Kidney capillary endothelial cell (primary cell): ENCODE data around the gene SPART.
"Not testable (repeated sequence)": the region's sequence is repeated elsewhere in the genome, so short reads cannot be mapped to it uniquely, and the experiment has no call there.

Experiments
- DNase-seq: peaks from one replicate; pipeline ENCODE4 v3.0.0-alpha.2; 2018; ENCODE audit warnings: low spot score

SPART gene

GRCh38 chr13:36354842-36355623 is 8.8 kb upstream of the SPART start:
- DNase-seq, result no peak

DNA sequence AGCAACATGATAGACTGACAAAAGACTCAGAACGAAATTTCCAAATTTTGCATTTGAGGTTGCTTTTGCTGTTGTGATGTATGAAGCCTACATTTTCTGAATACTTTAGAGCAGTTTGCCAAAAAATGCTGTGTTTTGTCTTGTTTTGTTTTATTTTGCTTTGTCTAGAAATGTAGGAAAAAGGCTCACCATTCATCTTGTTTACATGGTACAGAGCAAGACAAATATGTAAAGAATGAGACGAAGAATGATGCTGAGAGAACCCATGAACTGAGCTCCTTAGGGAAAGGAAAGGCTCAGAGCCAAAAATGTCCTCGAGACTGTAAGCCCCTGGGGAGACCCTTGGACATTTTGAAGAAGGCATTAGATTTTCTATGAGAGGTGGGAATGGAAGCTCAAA is 6.8 kb upstream of the SPART start:
- no peak for DNase-seq

GRCh38 chr13:36352350-36352749 is 6.2 kb upstream of the SPART start:
- DNase-seq, result no peak

GRCh38 chr13:36347531-36348210 is 1.5 kb upstream of the SPART start:
- no peak for DNase-seq

DNA sequence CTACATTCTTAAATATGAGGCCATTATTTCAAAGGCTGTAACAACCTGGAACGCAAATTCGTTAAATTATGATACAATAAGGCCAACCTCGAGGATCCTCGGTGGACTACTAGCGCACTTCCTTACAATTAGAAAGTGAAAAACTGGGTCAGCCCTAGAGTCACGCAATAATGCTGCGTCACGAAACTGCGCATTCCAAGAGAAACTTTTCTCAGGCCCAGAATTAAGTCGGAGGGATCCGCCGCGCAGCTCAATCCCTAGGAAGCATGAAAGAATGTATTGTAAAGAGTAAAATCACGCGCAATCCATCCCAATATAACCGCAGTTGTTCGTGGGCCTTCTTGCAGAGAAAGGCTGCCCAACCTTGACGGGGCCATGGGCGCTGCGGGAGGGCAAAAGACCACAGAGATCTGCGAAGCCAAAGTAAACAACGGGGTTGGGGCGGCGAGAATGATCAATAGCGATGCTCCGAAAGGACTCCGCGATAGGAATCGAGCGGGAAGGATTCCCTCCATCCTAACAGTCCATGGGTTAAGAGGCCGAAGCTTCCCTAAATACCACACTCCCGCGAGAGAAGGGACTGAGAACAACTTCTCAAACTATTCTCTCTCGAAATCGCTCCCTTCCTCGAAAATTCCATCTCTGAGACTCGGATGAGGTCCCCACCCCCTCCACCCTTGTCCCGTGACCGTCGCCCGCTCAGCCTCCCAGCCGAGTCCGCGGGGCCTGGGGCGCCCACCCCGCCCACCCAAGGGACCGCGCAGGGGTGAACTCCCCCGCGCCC is 564 bp downstream of the SPART start:
- DNase-seq, result peak; percentile 67

- peak; percentile 13 for DNase-seq
These were observed 1.2 kb downstream of the SPART start for GRCh38 chr13:36344886-36345437.

DNA sequence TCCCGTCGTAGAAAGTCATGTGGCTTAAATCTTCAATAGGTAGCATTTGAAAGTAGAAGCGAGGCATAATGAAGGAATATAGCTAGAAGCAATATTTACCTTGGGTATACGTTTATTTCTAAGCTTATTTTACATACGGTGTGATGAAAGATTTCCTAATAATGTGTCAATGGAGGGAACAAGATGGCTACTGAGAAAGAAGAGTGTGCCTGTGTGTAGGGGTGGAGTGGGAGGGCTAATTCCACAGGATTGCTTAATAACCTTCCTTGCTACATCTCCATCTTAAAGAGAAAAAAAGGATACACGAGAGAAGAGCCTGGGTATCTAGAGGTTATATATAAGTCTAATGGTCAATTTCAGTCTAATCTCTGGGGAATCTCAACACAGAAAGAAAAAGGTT is 2.0 kb downstream of the SPART start:
- DNase-seq, result no peak

DNA sequence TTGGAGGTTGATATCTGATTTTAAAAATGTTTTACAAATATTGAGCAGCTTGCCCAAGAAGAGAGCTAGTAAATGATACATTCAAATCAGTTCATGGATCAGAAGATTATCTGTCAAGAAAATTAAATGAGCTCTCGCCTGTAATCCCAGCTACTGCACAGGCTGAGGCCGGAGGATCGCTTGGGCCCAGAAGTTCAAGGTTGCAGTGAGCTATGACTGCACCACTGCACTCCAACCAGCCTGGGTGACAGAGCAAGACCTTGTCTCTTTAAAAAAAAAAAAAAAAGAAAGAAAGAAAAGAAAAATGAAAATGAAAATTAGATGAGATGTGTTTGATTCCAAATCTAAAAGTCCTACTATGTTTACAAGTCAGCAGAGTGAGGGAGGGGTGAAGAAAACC is 2.4 kb downstream of the SPART start:
- no peak for DNase-seq

DNA sequence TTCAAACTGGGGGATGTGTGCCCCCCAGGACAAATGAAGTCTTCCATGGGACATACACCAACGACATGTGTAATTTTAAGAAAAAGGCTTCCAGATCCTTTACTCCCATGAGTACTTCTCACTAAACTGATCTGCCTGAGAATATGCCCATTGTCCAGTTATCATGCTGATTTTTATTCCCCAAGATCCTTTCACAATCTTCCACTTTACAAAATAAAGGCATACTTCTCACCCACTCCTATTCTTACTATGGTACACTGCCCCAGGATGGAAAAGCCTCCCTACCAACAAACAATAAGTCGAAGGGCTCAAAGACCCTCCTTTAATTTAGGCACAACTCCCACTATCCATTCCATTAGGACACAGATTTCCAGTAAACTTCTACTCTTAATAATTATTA is 3.5 kb downstream of the SPART start:
- DNase-seq, result no peak

DNA sequence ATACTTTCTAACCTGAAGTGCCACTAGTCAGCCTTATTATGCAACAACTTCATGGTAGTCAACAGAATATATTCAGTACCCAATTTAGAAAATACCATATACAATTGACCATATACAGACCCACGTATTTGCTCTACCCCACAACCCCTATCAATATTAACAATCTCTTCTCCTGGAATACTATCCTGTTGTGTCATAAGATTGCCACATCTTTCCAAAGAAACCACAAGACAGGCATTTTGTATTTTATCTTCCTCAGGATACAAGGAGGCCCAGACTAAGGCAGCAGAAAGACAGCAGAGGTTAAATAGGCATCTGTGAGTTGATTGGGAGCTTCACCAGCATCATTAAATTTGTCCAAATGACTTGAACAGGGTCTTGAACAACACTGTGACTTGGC is 4.5 kb downstream of the SPART start:
- no peak for DNase-seq

GRCh38 chr13:36339600-36340155 is 6.5 kb downstream of the SPART start:
- DNase-seq, result no peak

- DNase-seq, result no peak
These were observed 8.1 kb downstream of the SPART start for GRCh38 chr13:36337938-36338641.

- peak; percentile 71 for DNase-seq
These were observed 13.2 kb downstream of the SPART start for GRCh38 chr13:36332986-36333385.

DNA sequence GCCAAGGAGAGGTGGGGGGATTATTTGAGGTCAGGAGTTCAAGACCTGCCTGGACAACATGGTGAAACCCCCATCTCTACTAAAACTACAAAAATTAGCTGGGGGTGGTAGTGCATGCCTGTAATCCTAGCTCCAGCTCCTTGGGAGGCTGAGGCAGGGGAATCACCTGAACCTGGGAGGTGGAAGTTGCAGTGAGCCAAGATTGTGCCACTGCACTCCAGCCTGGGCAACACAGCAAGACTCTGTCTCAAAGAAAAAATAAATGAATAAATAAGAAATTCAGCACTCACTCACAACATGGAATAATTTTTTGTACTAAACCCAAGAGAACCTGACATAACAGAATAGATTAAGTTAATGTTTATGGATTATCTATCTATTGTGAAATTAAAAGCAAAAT is 13.9 kb downstream of the SPART start:
- DNase-seq, result not testable (repeated sequence)

- DNase-seq, result no peak
These were observed 14.9 kb downstream of the SPART start for GRCh38 chr13:36331280-36331679.

DNA sequence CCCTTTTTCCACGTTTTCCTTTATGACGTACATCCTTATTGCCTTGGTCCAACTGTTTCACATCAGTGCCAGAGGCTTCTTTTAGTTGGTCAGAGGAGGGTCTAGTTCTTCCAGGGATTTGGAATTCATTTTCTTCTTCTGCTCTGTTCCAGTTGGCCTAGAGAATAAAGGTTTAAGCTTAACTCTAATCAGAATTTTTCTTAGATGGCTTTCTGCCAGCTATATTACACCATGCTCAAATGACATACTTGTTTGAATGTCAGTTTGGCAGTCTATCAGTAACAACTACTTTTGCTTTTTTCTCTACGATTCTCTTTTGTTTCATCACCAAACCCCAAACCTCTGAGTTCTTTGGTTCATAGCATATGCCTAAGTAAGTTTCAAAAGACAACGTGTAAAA is 16.8 kb downstream of the SPART start:
- DNase-seq, result no peak

DNA sequence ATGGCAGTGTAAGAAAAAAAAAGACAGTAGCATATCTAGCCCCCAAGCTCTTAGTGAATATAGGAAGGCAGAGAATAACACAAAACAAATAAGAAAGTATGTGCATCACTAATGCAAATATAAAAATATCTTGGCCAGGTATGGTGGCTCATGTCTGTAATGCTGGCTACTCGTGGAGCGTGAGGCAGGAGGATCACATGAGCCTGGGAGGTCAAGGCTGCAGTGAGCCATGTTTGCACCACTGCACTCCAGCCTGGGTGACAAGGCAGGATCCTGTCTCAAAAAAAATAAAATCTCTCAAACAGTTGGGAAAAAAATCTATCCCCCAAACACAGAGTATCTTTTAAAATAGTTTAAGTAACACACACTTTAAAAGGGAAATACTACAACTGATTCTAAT is 17.4 kb downstream of the SPART start:
- no peak for DNase-seq

DNA sequence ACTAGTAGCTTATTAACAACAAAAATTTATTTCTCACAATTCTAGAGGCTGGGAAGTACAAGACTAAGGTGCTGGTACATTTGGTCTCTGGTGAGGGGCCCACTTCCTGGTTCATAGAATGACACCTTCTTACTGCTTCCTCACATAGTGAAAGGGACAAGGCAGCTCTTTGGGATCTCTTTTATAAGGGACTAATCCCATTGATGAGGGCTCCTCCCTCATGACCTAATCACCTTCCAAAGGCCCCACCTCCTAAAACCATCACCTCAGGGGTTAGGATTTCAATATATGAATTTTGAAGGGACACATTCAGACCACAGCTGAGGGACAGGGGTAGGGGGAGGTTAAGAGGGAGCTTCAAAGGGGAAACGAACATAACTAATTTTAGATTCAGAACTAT is 20.3 kb downstream of the SPART start:
- no peak for DNase-seq

DNA sequence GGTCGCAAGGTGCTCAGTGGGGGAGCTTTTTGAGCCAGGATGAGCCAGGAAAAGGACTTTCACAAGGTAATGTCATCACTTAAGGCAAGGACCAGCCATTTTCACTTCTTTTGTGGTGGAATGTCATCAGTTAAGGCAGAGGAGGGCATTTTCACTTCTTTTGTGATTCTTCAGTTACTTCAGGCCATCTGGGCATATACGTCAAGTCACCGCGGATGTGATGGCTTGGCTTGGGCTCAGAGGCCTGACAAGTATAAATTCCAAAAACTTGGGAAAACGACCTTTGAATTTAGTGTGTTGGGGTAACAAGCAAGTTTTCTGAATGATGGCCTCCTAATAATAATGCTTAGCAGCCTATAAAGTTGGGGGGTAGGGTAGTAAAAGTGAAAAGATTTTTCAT is 21.3 kb downstream of the SPART start:
- DNase-seq, result not testable (repeated sequence)

- DNase-seq, result no peak
These were observed 22.1 kb downstream of the SPART start for GRCh38 chr13:36323951-36324566.

- DNase-seq, result no peak
These were observed 22.8 kb downstream of the SPART start for GRCh38 chr13:36323408-36323807.
